Renal pelvis (tissue), 4 donors: ENCODE results near the gene GALNT15. TPM values are rescaled to one million over a fixed set of nuclear protein-coding genes. Genes with fewer than 3 reads are reported as not detected.

Source experiments
- DNase-seq: peaks from one replicate; pipeline ENCODE4 v3.0.0-alpha.2; 2013
- polyA plus RNA-seq, 3 donors: library from polyadenylated mRNA; unstranded; fragments of 120-200 nt; gene quantifications; one replicate each; pipeline ENCODE4 v1.2.1, GENCODE V29; 2013; ENCODE audit not compliant: insufficient read length in 3 of 3

GALNT15 gene
- polyA plus RNA-seq, 3 donors: 2.2 to 3.1 (median 3.0) TPM

GRCh38 chr3:16222547-16222946 lies 48.1 kb downstream of the GALNT15 start:
- DNase-seq: no peak

DNA sequence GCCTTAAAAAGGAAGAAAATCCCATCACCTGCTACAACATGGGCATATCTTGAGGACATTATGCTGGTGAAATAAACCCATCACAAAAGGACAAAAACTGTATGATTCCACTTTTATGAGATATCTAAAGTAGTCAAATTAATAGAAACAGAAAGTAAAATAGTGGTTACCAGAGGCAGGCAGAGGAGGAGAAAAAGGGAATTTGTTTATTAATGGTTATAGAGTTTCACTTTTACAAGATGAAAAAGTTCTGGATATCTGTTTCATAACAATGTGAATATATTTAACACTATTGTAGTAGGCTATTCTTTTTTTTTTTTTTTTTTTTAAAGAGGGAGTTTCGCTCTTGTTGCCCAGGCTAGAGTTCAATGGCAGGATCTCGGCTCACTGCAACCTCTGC lies 49.8 kb downstream of the GALNT15 start:
- DNase-seq: no peak

GRCh38 chr3:16227566-16227965 lies 53.1 kb downstream of the GALNT15 start:
- DNase-seq: no peak

DNA sequence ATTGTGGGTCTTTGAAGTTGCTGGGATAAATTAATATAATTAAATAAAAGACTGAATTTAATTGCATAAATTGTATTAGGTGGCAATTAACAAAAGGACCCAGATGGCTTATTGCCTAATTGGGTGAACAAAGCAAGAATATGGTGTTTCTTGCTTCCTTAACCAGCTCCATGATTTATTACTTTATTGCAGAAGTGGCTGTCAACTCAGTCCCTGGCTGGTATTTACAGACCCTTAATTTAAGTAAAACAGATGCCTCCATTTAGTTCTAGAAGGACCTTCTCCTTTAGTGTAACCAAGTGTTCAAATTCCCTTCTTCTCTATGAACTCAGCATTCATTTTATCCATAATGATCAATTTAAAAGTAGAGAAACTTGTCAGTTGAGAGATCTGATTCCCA lies 55.2 kb downstream of the GALNT15 start:
- DNase-seq: no peak

DNA sequence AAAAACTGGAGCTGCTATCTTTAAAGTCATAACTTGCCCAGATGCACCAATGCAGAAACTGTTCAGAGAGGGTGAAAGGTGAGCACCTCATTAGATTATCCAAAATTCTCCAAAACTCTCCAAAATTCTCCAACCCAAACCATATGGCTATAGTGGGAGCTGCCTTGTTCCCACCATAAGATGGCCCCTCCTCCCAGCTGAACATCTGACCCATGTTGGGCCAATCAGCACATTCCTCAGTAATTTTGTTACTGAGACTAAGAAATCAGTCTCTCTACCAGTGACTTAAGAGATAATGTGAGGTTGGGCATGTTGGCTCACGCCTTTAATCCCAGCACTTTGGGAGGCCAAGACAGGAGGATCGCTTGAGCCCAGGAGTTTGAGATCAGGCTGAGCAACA lies 57.5 kb downstream of the GALNT15 start:
- no peak for DNase-seq

GRCh38 chr3:16233806-16234205 lies 59.3 kb downstream of the GALNT15 start:
- no peak for DNase-seq

GRCh38 chr3:16234281-16234680 lies 59.8 kb downstream of the GALNT15 start:
- no peak for DNase-seq

GRCh38 chr3:16236030-16236639 lies 61.7 kb downstream of the GALNT15 start:
- DNase-seq: no peak

DNA sequence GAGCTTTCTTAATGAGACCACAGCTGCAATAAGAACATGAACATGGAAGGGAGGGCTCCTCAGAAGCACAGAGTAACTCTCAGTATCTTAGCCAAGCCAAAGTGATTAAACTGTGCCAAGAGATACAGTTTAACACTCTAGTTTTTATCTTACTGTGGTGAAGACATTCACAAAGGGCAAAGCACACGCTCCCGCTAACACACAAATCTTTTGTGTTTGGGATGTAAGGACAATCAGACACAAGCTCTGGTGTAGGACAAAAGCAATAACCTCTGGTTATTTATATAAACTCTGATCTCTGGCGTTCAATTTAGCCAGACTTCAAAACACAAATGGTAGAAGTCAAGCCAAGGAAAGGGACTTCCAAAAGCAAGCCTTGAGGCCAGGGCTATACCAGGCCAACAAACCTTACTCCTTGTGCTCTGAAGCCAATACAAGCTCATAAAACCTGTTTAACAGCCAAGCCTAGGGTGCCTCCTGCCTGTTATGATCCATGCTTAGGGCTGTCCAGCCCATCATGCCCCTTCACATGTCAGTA lies 62.4 kb downstream of the GALNT15 start:
- DNase-seq: no peak

DNA sequence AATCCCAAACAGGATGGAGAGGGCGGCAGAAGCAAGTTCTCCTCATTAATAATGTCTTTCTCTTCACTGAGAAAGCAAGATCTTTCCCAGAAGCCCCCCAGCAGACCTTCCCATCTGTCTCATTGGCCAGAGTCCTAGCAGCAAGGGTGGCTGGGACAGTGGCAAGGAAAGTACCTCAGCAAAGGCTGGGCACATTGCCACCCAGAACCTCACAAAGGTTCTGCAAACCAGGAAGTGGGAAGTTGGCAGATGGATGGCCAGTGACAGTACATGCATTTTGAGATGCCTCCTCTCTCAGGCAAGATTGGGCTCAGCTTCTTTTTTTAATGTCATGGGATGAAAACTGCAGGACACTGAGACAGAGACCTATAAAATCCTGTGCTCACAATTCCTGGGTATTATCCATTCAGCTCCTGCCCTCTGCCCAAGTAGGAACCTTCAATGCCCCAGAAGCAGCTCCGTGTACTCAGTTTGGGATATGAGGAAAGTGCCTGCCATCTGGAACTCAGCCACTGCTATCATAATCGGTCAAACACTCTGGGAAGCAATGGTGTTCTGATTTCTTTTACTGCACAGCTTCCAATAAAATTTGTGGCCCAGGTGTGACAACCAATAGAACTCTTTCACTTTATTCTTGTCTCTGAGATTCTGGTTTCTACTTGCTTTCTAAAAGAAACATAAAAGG lies 64.7 kb downstream of the GALNT15 start:
- DNase-seq: no peak

GRCh38 chr3:16239780-16240179 lies 65.3 kb downstream of the GALNT15 start:
- DNase-seq: no peak

DNA sequence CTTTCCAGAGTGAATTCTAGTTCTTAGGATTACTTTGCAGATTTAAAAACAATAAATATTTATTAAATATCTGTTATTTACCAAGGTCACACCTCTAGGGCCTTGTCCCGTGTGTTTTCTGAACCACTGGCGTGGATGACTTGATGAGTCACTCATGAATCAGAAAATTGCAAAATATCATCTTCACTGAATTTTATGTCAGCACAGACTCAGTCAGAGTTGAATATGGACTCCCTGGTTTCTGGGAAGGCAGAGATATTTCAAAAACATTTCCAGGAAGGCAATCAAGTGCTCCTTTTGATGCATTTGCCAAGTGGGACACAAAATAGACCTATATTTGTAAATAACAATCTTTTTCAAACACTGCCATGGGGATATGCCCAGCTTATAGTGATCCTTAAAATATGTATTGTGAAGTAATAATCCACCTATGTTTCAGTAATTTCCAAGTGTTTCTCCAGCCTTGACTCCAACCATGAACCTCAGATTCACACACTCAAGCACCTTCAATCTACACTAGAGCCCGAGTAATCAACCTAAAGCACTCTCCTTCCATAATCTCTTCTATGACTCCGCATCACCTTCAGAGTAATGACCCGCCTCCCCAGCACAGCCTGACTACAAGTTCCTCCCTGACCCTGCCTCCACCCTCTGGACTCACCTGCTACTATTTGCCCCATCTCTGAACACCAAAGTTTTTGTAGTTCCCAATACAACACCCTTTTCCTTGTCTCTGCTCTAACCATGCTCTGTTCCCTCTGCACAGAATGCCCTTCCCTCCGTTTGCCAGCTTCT lies 65.9 kb downstream of the GALNT15 start:
- no peak for DNase-seq

DNA sequence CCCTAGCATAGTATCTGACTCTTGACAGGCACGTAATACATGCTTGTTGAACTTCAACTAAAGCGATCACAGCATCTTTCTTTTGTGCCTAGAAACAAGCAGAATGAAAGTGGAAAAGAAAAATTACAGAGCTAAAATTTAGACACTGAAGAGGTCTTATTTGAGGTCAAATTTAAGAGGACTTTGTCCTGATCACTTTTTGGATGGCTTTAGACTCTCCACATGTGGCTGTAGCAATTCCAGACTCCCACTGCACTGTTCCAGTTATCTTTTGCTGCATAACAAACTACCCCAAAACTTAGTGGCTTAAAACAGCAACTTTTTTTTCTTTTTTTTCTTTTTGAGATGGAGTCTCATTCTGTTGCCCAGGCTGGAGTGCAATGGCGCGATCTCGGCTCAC lies 66.7 kb downstream of the GALNT15 start:
- DNase-seq: no peak

DNA sequence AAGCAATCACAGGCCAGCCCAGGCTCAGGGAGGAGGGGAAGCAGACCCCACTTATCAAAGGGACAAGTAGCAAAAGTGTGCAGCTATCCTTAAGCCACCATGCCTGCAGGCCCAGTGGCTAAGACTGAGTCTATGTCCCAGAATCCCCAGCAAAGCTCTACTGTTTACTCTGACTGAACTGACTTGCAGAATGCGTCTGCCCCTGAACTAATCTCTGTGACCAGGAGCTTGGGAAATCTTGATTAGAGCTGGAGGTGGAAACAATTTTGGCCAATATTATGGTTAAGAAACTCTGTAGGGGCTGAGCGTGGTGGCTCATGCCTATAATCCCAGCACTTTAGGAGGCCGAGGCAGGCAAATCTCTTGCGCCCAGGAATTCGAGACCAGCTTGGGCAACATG lies 67.7 kb downstream of the GALNT15 start:
- no peak for DNase-seq

- peak; percentile 28 for DNase-seq
Observed at GRCh38 chr3:16243706-16244490, 69.4 kb downstream of the GALNT15 start.

GRCh38 chr3:16245609-16246008 lies 71.1 kb downstream of the GALNT15 start:
- DNase-seq: no peak

DNA sequence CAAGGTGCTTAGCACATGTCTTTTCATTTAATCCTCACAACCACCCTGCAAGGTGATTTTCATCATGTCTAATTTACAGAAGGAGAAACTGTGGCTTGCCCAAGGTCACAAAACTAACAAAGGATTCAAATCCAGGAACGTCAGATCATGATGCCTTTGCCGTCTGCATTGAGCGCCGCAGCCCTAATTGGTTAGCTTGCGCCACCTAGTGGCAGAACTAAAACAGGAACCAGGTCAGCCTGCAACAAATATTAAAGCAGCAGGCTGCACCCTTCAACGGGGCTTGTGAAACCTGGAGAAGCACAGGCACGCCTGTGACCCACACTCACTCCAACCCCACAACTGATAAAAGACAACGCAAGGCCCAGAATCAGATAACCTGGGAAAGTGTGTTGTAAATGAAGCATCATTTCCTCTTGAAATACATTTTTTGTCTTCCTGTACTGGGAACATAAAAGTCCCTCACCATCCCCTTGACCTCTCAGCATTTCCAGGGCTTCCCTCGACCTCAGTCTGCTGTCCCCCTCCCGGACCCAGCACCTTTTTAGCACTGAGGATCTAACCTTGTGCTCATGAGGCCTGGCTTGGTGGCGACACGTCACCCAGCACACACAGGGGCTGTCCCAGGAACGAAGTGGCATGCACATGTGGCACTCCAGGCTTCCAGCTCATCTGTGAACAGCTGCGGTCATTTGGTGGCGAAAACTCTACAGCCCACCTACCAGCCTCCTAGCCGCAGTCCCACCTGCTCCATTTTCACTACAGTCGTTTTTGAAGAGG lies 73.0 kb downstream of the GALNT15 start:
- peak; percentile 78 for DNase-seq

DNA sequence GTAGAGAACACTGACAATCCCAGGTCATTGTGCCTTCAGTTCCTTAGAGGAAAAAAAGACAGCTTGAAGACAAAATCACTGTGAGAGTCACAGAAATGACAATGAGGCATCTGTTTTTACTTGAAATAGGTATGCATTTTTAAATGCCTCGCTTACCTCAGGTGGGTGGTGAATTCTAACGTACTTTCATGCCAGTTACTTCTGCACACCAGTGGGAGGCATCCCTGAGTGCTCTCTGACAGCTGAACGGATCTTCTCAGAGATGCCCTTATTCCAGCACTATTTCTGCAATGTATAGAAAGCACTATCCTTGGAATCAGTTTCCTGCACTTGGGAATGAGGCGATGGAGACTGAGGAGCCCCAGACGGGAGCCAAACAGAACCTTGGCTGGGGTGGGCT lies 74.1 kb downstream of the GALNT15 start:
- no peak for DNase-seq

DNA sequence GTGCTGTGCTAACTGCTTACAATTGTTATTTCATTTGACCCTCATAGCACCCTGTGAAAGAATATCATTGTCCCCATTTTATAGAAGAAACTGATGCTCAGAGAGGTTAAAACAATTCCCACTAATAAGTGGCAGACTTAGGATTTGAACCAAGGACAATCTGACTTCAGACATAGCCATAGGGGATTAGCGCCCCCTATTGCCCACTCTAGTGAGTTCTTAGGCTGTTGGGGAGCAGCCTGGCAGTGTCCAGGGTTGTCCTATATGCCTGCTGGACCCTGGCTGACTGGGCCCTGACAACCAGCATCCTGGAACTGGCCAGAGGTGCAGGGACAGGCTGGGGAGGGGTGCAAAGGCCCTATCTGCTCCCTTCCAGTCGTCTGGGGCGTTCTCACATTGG lies 74.9 kb downstream of the GALNT15 start:
- no peak for DNase-seq

DNA sequence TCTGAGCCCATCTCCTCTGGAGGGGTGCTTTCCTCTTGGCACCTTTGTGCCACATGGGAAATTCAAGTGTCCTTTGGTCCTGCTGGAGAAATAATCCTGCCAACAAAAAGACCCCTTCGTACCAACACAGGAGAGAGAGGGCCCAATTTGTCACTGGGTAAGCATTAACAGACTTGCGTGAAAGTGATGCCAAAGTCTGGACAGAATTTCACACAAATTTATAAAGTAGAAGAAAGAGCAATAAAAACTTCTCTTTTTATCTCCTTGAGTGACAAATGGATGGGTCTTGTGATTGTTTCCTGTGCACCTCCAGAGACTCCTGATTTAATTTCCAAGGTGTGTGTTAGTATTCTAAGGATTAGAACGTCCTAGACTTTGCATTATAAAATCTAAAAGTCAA lies 75.4 kb downstream of the GALNT15 start:
- no peak for DNase-seq
